ENCODE measurements around the gene PPP1R12A.

DNA sequence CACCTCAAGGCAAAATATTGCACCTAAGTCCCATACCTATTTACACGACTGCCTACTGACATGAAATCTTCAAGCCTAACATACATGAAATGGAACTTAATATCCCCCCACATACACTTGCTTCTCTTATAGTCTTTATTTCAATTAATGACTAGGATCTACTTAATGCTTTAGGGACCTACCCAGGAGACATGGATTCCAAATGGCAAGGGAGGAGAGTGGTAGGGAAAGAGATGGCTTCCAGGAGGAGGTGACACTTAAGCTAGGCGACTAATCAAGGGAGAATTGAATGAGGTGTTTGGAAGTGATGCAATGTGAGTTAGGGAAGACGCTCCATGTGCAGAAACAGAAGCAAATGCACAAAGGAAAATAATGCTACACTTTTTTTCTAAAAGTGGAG, 9.7 kb upstream of the PPP1R12A start:
- TF ChIP-seq, protein P1, sequence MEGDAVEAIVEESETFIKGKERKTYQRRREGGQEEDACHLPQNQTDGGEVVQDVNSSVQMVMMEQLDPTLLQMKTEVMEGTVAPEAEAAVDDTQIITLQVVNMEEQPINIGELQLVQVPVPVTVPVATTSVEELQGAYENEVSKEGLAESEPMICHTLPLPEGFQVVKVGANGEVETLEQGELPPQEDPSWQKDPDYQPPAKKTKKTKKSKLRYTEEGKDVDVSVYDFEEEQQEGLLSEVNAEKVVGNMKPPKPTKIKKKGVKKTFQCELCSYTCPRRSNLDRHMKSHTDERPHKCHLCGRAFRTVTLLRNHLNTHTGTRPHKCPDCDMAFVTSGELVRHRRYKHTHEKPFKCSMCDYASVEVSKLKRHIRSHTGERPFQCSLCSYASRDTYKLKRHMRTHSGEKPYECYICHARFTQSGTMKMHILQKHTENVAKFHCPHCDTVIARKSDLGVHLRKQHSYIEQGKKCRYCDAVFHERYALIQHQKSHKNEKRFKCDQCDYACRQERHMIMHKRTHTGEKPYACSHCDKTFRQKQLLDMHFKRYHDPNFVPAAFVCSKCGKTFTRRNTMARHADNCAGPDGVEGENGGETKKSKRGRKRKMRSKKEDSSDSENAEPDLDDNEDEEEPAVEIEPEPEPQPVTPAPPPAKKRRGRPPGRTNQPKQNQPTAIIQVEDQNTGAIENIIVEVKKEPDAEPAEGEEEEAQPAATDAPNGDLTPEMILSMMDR (IDR thresholded peaks at IDR 0.05; ENCODE audit: low read depth, low read length): no peak
- TF ChIP-seq EZH2phosphoT487 (IDR thresholded peaks at IDR 0.05; ENCODE audit: low read depth): no peak
